CD4-positive, alpha-beta T cell treated with Interleukin-17A for 1 hour (primary cell): ENCODE results near the gene DRAXIN.

ENCODE experiments used
- DNase-seq: peaks from one replicate; pipeline ENCODE4 v3.0.0-alpha.2; 2020

The DRAXIN gene

GRCh38 chr1:11691302-11691914 is at the start of gene DRAXIN:
Gene DRAXIN (plus strand): TSS chr1:11691710. CDS start chr1:11706259, 14,549 bp downstream.
- DNase-seq = no peak

GRCh38 chr1:11641776-11642305 is 49.7 kb upstream of the DRAXIN start:
- DNase-seq = no peak

DNA sequence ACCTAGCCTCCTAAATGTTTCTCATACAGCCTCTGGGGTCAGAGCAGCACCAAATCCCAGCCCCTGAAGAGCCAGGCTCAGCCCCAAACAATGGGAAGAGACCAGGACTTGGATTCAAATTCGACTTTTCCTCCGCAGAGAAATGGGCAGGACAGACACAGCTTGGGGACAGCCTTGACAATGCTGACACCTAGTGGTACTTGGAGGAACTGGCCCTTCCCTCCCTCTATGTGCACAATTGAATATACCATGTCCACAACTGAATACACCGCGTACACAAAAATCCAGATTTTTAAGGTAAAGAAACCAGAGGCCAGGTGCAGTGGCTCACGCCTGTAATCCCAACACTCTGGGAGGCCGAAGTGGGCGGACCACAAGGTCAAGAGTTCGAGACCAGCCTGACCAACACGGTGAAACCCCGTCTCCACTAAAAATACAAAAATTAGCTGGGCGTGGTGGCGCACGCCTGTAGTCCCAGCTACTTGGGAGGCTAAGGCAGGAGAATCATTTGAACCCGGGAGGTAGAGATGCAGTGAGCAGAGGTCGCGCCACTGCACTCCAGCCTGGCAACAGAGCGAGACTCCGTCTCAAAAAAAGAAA is 49.0 kb upstream of the DRAXIN start:
- peak; percentile 81 for DNase-seq

DNA sequence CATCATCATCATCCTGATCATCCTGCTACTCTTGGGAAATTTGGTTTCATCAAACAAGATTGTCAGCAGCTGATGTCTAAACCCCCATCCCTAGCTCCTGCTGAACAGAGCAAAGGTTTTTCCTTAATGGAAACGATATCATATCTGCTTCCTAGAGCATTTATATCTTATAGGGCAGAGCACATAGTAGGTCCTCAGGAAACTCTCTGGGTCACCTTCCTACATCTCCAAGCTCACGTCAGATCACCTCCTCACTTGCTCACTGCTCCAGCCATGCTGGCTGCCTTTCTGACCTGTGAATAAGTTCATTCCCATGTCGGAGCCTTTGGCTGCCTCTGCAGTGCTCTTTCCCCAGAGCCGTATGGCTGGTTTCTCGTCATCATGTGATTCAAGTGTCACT is 47.7 kb upstream of the DRAXIN start:
- no peak for DNase-seq

DNA sequence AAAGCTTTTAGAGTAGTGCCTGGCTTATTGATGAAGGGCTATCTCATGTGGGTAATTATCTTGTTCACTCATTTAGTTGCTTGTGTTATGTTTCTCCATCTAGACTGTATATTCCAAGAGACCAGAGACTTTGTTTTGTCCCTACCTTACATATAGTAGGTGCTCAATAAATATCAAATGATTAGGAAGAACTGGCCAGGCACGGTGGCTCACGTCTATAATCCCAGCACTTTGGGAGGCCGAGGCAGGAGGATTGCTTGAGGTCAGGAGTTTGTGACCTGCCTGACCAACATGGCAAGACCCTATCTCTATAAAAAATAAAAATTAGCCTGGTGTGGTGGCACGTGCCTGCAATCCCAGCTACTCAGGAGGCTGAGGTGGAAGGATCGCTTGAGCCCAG is 46.2 kb upstream of the DRAXIN start:
- no peak for DNase-seq

- peak; percentile 83 for DNase-seq
These were observed 45.7 kb upstream of the DRAXIN start for GRCh38 chr1:11645670-11646265.

- DNase-seq = no peak
These were observed 45.2 kb upstream of the DRAXIN start for GRCh38 chr1:11646317-11646716.

- DNase-seq = no peak
These were observed 44.2 kb upstream of the DRAXIN start for GRCh38 chr1:11647333-11647732.

GRCh38 chr1:11648039-11648438 is 43.5 kb upstream of the DRAXIN start:
- DNase-seq = no peak

DNA sequence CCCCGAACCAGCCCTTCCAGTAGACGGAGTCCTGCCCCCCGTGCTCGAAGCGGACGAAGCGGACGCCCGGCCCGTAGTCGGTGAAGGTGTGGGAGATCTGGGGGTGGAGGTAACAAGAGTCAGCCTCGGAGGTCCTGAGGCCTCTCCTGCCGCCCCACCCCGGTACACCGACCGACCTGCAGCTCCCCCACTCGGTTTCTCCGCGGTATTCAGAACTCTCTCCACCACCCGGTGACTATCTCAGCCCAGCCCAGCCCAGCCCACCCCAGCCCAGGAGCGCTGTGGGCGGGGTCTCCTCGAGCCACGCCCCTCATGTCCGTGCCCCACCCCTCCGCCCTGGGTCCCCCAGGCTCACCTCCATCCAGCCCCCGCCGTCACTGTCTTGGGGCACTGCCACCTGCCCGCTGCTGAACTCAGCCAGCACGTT is 42.8 kb upstream of the DRAXIN start:
- DNase-seq = peak; percentile 36

DNA sequence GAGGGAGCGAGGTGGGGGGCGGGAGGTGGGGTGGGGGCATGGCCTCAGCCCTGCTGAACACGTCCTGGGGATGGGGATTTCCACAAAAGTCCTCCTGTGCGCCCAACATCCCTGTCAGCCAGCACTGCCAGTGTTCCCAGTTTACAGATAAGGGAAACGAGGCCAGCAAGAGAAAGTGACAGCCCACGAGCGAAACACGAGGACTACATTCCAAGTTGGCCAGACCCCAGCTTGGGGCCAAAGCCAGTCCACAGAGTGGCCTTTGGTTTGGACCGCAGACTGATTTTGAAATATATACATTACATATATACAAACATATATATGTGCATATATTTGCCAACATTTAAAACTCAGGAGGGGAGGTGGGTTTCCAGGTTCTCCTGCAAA is 42.3 kb upstream of the DRAXIN start:
- DNase-seq = no peak

DNA sequence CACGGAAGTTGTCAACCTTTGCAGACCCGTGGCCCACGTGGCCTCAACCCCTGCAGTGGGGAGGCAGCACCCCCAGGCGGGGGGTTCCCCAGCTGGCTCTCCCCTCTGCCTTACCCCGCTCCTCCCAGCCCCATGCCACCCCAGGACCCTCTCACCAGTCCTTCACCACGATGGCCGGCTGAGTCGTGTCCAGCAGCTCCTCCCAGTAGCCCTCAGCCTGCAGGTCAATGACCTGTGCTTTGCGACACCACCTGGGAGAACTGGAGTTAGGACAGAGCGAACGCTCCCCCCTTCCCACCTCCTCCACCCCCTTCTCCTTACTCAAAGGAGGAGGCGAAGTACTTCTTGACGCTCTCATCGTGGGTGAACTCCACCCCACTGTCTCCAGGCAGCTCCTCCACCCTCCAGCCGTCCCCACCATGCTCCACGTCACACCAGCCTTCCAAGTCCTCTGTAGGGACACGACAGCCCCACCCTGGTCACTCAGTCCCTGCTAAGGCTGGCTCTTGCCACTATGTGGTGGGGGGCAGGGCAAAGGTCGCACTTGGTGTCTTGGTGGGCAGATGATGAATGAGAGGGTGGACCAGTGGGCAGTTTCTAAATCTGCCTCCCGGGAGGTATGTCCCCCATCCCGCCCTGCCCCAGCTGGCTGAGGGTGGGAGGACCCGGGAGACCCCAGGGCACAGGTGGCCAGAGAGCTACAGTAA is 41.7 kb upstream of the DRAXIN start:
- no peak for DNase-seq

DNA sequence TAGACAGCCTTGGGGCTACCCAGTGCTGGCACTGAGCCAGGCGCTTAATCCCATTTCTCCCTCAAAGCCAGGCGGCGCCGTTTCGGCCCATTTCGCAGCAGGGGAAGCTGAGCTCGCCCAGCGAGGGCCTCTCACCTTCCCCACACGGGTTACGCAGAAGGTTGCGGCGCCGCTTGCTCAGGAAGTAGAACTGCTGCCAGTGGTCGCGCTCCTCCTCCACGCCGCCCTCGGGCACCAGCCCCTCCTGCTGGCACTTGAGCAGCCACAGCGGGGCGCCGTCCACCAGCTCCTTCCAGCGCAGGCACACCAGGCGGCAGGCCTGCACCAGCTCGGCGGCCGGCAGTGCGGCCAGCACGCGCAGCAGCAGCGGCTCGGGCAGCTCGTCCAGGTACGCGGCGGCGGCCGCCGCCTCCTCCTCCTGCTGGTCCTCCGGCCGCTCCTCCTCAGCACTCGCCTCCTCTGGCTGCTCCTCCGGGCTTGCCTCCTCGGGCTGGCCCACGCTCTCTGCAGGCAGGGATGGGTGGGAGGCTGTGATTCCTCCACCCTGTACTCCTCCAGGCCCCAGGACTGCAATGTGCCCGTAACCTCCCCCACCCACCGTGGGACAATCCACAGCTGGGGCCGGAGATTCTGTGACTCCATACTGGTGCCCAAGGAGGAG is 41.0 kb upstream of the DRAXIN start:
- peak; percentile 88 for DNase-seq

- no peak for DNase-seq
These were observed 40.5 kb upstream of the DRAXIN start for GRCh38 chr1:11651017-11651416.

- no peak for DNase-seq
These were observed 39.2 kb upstream of the DRAXIN start for GRCh38 chr1:11652203-11652780.

DNA sequence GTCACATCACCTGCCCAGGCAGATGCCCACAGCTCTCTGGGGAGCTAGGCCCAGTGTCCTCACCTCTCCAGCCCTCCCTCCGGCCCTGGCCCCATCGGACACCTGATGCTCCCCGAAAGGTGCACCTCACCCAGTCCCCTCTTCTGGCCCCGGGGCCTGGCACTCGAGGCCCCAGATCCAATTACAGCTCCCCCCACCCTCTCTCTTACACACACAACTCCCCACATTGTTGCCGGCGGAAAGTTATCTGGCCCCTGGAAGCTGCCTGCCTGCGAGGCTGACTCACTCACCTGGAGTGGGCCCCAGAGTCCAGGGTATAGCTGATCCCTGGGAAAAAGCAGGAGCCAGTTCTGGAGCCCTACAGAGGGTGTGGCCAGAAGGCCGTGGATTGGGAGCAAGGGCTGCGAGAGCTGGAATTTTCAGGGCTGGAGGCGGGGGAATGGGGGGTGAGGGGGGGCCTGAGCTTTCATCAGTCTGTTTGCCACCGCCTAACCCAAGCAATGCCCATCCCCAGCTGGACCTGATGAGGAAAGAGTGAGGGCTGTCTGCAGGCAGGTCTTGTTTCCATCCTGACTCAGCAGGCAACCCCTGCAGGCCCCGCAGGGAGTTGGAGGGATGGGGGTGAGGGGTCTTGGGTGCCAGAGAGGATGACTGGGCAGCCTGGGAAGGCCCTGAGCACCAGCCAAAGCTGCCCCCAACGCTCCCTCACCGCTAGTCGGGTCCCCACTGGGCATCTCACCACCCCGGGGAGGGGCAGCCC is 38.2 kb upstream of the DRAXIN start:
- DNase-seq = no peak

GRCh38 chr1:11653861-11654136 is 37.7 kb upstream of the DRAXIN start:
- DNase-seq = no peak

DNA sequence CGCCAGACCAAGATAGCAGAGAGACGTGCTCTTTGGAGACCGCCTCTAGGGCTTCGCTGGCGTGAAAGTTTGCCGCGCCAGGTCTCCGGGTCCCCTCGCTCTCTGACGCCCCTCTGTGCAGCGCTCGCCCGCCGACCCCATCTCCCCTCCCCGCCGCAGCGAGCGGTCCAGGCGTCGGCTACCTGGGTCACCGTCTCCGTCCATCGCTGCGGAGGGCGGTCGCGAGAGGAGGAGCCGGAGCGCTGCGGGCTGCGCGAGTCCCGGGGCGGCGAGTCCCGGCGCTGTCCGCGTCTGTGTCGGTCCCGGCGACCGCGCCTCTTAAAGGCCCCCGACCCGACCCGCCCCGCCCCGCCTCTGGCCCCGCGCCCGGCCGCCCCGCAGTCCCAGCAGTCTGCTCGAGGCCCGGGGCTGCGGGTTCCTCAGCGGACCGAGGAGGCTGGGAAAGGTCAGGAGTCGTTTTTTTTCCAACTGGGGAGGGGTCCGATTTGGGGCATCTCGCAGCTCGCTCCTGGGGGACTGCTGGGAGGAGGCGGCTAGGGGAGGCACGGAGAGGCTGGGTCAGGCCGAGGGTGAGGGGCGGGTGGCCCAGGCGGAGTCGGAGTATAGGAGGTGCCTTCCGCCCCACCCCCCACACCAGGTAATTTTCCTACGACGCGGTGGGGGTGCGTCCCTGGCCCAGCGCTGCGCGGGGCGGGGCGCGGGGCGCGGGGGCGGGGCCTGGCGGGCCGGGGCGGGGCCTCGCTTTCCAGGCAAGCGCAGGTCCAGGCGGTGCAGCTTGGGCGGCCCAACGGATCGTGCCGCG is 37.2 kb upstream of the DRAXIN start, which contains the start of the genes FBXO2 and FBXO44:
Gene FBXO2, minus strand, starts transcription at position 293 of the 802 bp plus-strand sequence. Its CDS starts 89 bp downstream, at position 204.
Gene FBXO44, plus strand, starts transcription at position 741 of the 802 bp plus-strand sequence. CDS start 959 bp downstream, outside the sequence.
- peak; percentile 67 for DNase-seq

DNA sequence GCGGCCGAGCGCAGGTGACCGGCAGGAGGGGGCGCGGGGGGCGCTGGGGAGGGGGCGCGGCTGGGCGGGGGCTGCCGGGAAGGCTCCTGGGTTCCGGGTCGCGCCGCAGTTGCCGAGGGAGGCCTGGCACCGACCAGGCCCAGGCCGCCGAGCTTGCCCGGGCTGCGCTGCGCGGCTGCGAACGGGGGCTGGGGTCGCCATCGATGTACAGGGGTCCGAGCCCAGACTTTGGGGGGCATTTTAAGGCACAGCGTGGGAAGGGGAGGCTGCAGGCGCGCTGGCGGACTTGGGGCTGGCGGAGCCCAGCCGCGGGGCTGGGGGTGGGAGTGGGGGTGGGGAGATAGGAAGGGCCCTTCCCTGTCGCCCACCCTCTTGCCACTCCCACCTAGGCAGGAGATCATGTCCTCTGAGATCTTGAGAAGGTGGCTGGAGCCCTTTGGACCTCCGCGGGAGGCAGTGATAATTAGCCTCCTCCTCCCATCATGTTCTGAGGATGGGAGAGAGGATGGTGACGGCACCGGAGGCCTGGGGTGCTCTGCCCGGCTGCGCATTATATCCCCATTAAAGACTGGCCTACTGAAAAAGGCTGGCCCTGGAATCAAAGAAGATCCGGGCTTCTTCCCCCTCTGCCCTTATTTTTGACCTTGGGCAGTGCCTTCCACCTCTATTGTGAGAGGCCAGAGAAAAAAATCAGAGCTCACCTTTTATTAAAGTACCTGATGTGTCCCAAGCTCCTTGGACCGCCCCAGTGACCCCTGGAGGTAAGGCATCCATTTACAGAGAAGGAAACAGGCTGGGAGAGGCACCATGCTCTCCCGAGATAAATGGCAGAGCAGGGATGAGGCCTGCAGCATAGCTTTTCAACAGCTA is 36.3 kb upstream of the DRAXIN start:
- no peak for DNase-seq

DNA sequence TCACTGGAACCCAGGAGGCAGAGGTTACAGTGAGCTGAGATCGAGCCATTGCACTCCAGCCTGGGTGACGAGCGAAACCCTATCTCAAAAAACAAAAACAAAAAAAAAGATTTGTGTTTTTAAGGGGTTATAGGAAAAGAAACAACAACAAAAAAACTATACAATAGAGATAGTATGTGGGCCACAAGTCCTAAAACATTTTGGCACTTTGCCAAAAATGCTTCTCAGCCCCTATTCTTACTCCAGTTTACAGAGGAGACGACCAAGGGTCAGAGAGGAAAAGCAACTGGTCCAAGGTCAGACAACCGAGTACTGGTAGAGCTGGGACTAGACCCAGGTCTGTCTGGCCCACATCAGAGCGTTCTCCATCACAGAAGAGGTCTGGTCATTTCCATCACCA is 33.9 kb upstream of the DRAXIN start:
- DNase-seq = no peak
